Activated naive CD4-positive, alpha-beta T cell treated with anti-CD3 and anti-CD28 coated beads, Interleukin-2, amount 10 ng/mL, durations not matched to agents 7 days and 5 days (primary cell): ENCODE results near the gene IGDCC3.
A peak's percentile ranks its signal among the peaks of the same experiment; 100 is the strongest.

Experiments
- CTCF ChIA-PET: fragments of 350-600 bp; sonication (Branson Sonifier 250); formaldehyde crosslinking; loops from one replicate; lab custom pipeline; 2021; ENCODE audit warnings: antibody characterized with exemption; lab: Charles Lee
- DNase-seq: peaks from one replicate; pipeline ENCODE4 v3.0.0-alpha.2; 2020
- H3K27ac Mint-ChIP-seq: one replicate; pipeline ENCODE4 v1.8.0; 2021; ENCODE audit warnings: mild to moderate bottlenecking, moderate library complexity, mixed read lengths
- H3K27me3 Mint-ChIP-seq: one replicate; pipeline ENCODE4 v1.8.0; 2021; ENCODE audit warnings: mild to moderate bottlenecking, mixed read lengths
- H3K36me3 Mint-ChIP-seq: one replicate; pipeline ENCODE4 v1.8.0; 2021; ENCODE audit warnings: mixed read lengths
- H3K4me1 Mint-ChIP-seq: one replicate; pipeline ENCODE4 v1.8.0; 2021; ENCODE audit warnings: mixed read lengths
- H3K4me3 Mint-ChIP-seq: one replicate; pipeline ENCODE4 v1.8.0; 2021; ENCODE audit warnings: mild to moderate bottlenecking, moderate library complexity, mixed read lengths
- H3K9me3 Mint-ChIP-seq: one replicate; pipeline ENCODE4 v1.8.0; 2021; ENCODE audit warnings: mixed read lengths

IGDCC3 gene

GRCh38 chr15:65298731-65299130 is 79.1 kb downstream of the IGDCC3 start:
- Mint-ChIP-seq H3K27me3 (no peaks in the 10 kb centered on the region), H3K4me3 (peak overlapping the region; percentile 73), H3K36me3 (no peaks in the 10 kb centered on the region), H3K9me3 (peaks cover 2% of the 10 kb centered on the region), H3K4me1 (peaks cover 37% of the 10 kb centered on the region), H3K27ac (peak overlapping the region; percentile 79)
- no peak for DNase-seq
- CTCF ChIA-PET: interaction anchor here (1.0 to 4.6 kb wide), 3 partner anchors 10 to 245 kb away, joined by 3 to 31 read pairs (median 4); partner anchors contain the start of gene CLPX

- H3K9me3 Mint-ChIP-seq: no peaks in the 10 kb centered on the region
- no peak overlapping the region for H3K4me3 Mint-ChIP-seq
- peaks cover 43% of the 10 kb centered on the region for H3K4me1 Mint-ChIP-seq
- no peaks in the 10 kb centered on the region for H3K27me3 Mint-ChIP-seq
- no peaks in the 10 kb centered on the region for H3K36me3 Mint-ChIP-seq
- peak overlapping the region; percentile 58 for H3K27ac Mint-ChIP-seq
- DNase-seq: no peak
- CTCF ChIA-PET: no interaction called here
Measured at GRCh38 chr15:65292938-65293518, 84.8 kb downstream of the IGDCC3 start.

GRCh38 chr15:65290228-65290627 is 87.6 kb downstream of the IGDCC3 start:
- no peaks in the 10 kb centered on the region for H3K27me3 Mint-ChIP-seq
- peaks cover 44% of the 10 kb centered on the region for H3K4me1 Mint-ChIP-seq
- no peak overlapping the region for H3K27ac Mint-ChIP-seq
- CTCF ChIA-PET: interaction anchor here (1.0 kb wide), 2 partner anchors 156 to 256 kb away, joined by 3 read pairs; partner anchors contain the start of gene PDCD7
- H3K9me3 Mint-ChIP-seq: no peaks in the 10 kb centered on the region
- H3K36me3 Mint-ChIP-seq: no peaks in the 10 kb centered on the region
- no peak for DNase-seq
- H3K4me3 Mint-ChIP-seq: no peak overlapping the region

GRCh38 chr15:65289261-65289854 is 88.4 kb downstream of the IGDCC3 start:
- H3K27me3 Mint-ChIP-seq: no peaks in the 10 kb centered on the region
- CTCF ChIA-PET: interaction anchor here (1.0 kb wide), 2 partner anchors 156 to 256 kb away, joined by 3 read pairs; partner anchors contain the start of gene PDCD7

GRCh38 chr15:65287520-65287855 is 90.3 kb downstream of the IGDCC3 start:
- Mint-ChIP-seq H3K27ac (peak overlapping the region; percentile 91), H3K27me3 (no peaks in the 10 kb centered on the region), H3K4me3 (peak overlapping the region; percentile 86), H3K36me3 (peaks cover 8% of the 10 kb centered on the region), H3K9me3 (no peaks in the 10 kb centered on the region), H3K4me1 (peaks cover 42% of the 10 kb centered on the region)
- DNase-seq: no peak
- CTCF ChIA-PET: interaction anchor here (1.6 to 1.7 kb wide), 2 partner anchors 13 to 17 kb away, joined by 6 to 8 read pairs; partner anchors contain the start of gene RNU5B-1

More at GRCh38 chr15:65289261-65289854, 88.4 kb downstream of the IGDCC3 start:
- peaks cover 41% of the 10 kb centered on the region for H3K4me1 Mint-ChIP-seq
- no peaks in the 10 kb centered on the region for H3K36me3 Mint-ChIP-seq
- no peak overlapping the region for H3K4me3 Mint-ChIP-seq
- no peak for DNase-seq
- H3K27ac Mint-ChIP-seq: no peak overlapping the region
- H3K9me3 Mint-ChIP-seq: no peaks in the 10 kb centered on the region

GRCh38 chr15:65286704-65287519 is 90.9 kb downstream of the IGDCC3 start, which contains the start of gene PARP16:
Gene PARP16 (minus strand): TSS chr15:65286883. CDS start chr15:65286426, 457 bp downstream.
- peaks cover 40% of the 10 kb centered on the region for H3K4me1 Mint-ChIP-seq
- CTCF ChIA-PET: interaction anchor here (1.2 to 1.7 kb wide), 4 partner anchors 13 to 98 kb away, joined by 3 to 8 read pairs (median 5); partner anchors contain the start of gene RNU5B-1

GRCh38 chr15:65286069-65286703 is 91.6 kb downstream of the IGDCC3 start:
- DNase-seq: no peak
- Mint-ChIP-seq H3K4me1 (peaks cover 40% of the 10 kb centered on the region), H3K27ac (peak overlapping the region; percentile 85), H3K36me3 (peaks cover 12% of the 10 kb centered on the region), H3K27me3 (no peaks in the 10 kb centered on the region), H3K9me3 (no peaks in the 10 kb centered on the region), H3K4me3 (peak overlapping the region; percentile 86)
- CTCF ChIA-PET: interaction anchor here (0.6 to 1.6 kb wide), 7 partner anchors 11 to 157 kb away, joined by 3 to 8 read pairs (median 3); partner anchors contain the start of gene RNU5B-1

More at GRCh38 chr15:65286704-65287519, 90.9 kb downstream of the IGDCC3 start, which contains the start of gene PARP16:
- Mint-ChIP-seq H3K36me3 (peaks cover 12% of the 10 kb centered on the region), H3K27ac (peak within 1 kb of the TSS; percentile 91), H3K9me3 (no peaks in the 10 kb centered on the region), H3K27me3 (no peaks in the 10 kb centered on the region), H3K4me3 (peak within 1 kb of the TSS; percentile 86)
- peak; percentile 95 for DNase-seq

- CTCF ChIA-PET: interaction anchor here (0.6 to 1.4 kb wide), 6 partner anchors 12 to 156 kb away, joined by 3 to 4 read pairs (median 3); no protein-coding TSS in a partner anchor
- H3K36me3 Mint-ChIP-seq: peaks cover 12% of the 10 kb centered on the region
- H3K27me3 Mint-ChIP-seq: no peaks in the 10 kb centered on the region
- peaks cover 40% of the 10 kb centered on the region for H3K4me1 Mint-ChIP-seq
- no peaks in the 10 kb centered on the region for H3K9me3 Mint-ChIP-seq
- no peak for DNase-seq
- peak overlapping the region; percentile 85 for H3K27ac Mint-ChIP-seq
- peak overlapping the region; percentile 86 for H3K4me3 Mint-ChIP-seq
Measured at GRCh38 chr15:65285291-65286068, 92.3 kb downstream of the IGDCC3 start.

GRCh38 chr15:65278480-65278879 is 99.3 kb downstream of the IGDCC3 start:
- Mint-ChIP-seq H3K27me3 (no peaks in the 10 kb centered on the region), H3K27ac (no peak overlapping the region), H3K4me1 (peaks cover 33% of the 10 kb centered on the region), H3K4me3 (no peak overlapping the region), H3K36me3 (peaks cover 16% of the 10 kb centered on the region), H3K9me3 (no peaks in the 10 kb centered on the region)
- CTCF ChIA-PET: interaction anchor here (0.6 to 1.4 kb wide), 3 partner anchors 8 to 245 kb away, joined by 3 read pairs; no protein-coding TSS in a partner anchor
- no peak for DNase-seq
